Activated T-helper 1 cell treated with anti-CD3 and anti-CD28 coated beads, Interleukin-12 subunit alpha, Interleukin-12 subunit beta, Interleukin-2, Interleukin-4 antibody, amounts not matched to agents 30 ng/mL and 10 ng/mL and 1 ng/mL, durations not matched to agents 14 hours and 24 hours and 36 hours (primary cell): ENCODE data around the gene IGSF8. TPM values are rescaled to one million over a fixed set of nuclear protein-coding genes. Genes with fewer than 3 reads are reported as not detected.

Experiments
- total RNA-seq: library from RNA; stranded (reverse); gene quantifications from 2 replicates; pipeline ENCODE4 v1.2.3, GENCODE V29; 2022

Gene IGSF8
- total RNA-seq, 1 donor from 2014 or later, result 25.5 TPM

Other genes with a start within 250 kb of the IGSF8 start
- gene VSIG8, start 236.0 kb downstream of the IGSF8 start, total RNA-seq, result not detected in 2 replicates
- 0.78 and 1.7 TPM in 2 replicates for gene CFAP45, start 198.5 kb downstream of the IGSF8 start, total RNA-seq
- 442 and 461 TPM in 2 replicates for gene TAGLN2, start 173.1 kb downstream of the IGSF8 start, total RNA-seq
- not detected in 2 replicates for gene IGSF9, start 153.0 kb downstream of the IGSF8 start, total RNA-seq
- gene SLAMF9, start 144.4 kb downstream of the IGSF8 start, total RNA-seq, result not detected in 2 replicates
- 5.4 and 5.5 TPM in 2 replicates for gene PIGM, start 66.6 kb downstream of the IGSF8 start, total RNA-seq
- gene KCNJ10, start 28.5 kb downstream of the IGSF8 start, total RNA-seq, result not detected in 2 replicates
- gene KCNJ9, start 17.1 kb downstream of the IGSF8 start, total RNA-seq, result not detected in 2 replicates
- gene ATP1A2, start 17.1 kb upstream of the IGSF8 start, total RNA-seq, result not detected in 2 replicates
- gene ATP1A4, start 53.0 kb upstream of the IGSF8 start, total RNA-seq, result not detected in 2 replicates
- not detected in 2 replicates for gene CASQ1, start 92.0 kb upstream of the IGSF8 start, total RNA-seq
- gene PEA15, start 106.8 kb upstream of the IGSF8 start, total RNA-seq, result 71.2 and 71.3 TPM in 2 replicates
- gene DCAF8, start 163.9 kb upstream of the IGSF8 start, total RNA-seq, result 112 and 117 TPM in 2 replicates
- gene PEX19, start 186.5 kb upstream of the IGSF8 start, total RNA-seq, result 55.9 and 59.0 TPM in 2 replicates
- 123 and 126 TPM in 2 replicates for gene COPA, start 244.6 kb upstream of the IGSF8 start, total RNA-seq
- gene NCSTN, start 244.8 kb upstream of the IGSF8 start, total RNA-seq, result 74.8 and 81.6 TPM in 2 replicates